Measurements from ENCODE around the gene POMT1.

POMT1 gene

GRCh38 chr9:131517761-131518190 is 15.1 kb downstream of the POMT1 start:
- no peak for DNase-seq (ENCODE audit: low read depth)
- no peak for TF ChIP-seq CTCF (conservative IDR thresholded peaks at IDR 0.05; ENCODE audit: control insufficient read depth, insufficient read depth, low read depth, low read length)
- H3K4me3 ChIP-seq (ENCODE audit: control insufficient read depth, low read depth, low read length) = no peak overlapping the region

- DNase-seq (ENCODE audit: low read depth) = no peak
- no peak overlapping the region for H3K4me3 ChIP-seq (ENCODE audit: control insufficient read depth, low read depth, low read length)
- no peak for TF ChIP-seq CTCF (conservative IDR thresholded peaks at IDR 0.05; ENCODE audit: control insufficient read depth, insufficient read depth, low read depth, low read length)
Measured at GRCh38 chr9:131518553-131518952, 15.8 kb downstream of the POMT1 start.

GRCh38 chr9:131520503-131520902 is 17.8 kb downstream of the POMT1 start:
- TF ChIP-seq CTCF (conservative IDR thresholded peaks at IDR 0.05; ENCODE audit: control insufficient read depth, insufficient read depth, low read depth, low read length) = no peak
- H3K4me3 ChIP-seq (ENCODE audit: control insufficient read depth, low read depth, low read length) = no peak overlapping the region
- no peak for DNase-seq (ENCODE audit: low read depth)

GRCh38 chr9:131521203-131521602 is 18.5 kb downstream of the POMT1 start:
- H3K4me3 ChIP-seq (ENCODE audit: control insufficient read depth, low read depth, low read length) = no peak overlapping the region
- no peak for TF ChIP-seq CTCF (conservative IDR thresholded peaks at IDR 0.05; ENCODE audit: control insufficient read depth, insufficient read depth, low read depth, low read length)
- no peak for DNase-seq (ENCODE audit: low read depth)

GRCh38 chr9:131521822-131522221 is 19.1 kb downstream of the POMT1 start:
- DNase-seq (ENCODE audit: low read depth) = no peak
- no peak for TF ChIP-seq CTCF (conservative IDR thresholded peaks at IDR 0.05; ENCODE audit: control insufficient read depth, insufficient read depth, low read depth, low read length)
- H3K4me3 ChIP-seq (ENCODE audit: control insufficient read depth, low read depth, low read length) = no peak overlapping the region

- H3K4me3 ChIP-seq (ENCODE audit: control insufficient read depth, low read depth, low read length) = no peak overlapping the region
- no peak for DNase-seq (ENCODE audit: low read depth)
- TF ChIP-seq CTCF (conservative IDR thresholded peaks at IDR 0.05; ENCODE audit: control insufficient read depth, insufficient read depth, low read depth, low read length) = no peak
Measured at GRCh38 chr9:131522257-131523085, 19.8 kb downstream of the POMT1 start.

All from fibroblast of mammary gland (primary cell).